ENCODE measurements around the gene HMG20A. TPM values are rescaled to one million over a fixed set of nuclear protein-coding genes. Genes with fewer than 3 reads are reported as not detected.

HMG20A gene
- polyA plus RNA-seq, 1 donor from 2014 or later: 52.2 TPM

- Histone ChIP-seq H3K4me2 (ENCODE audit: low read length) (no peak overlapping the region), H3K27ac (ENCODE audit: low read length) (no peak overlapping the region), H3K9ac (ENCODE audit: low read length) (no peak overlapping the region), H3K4me3 (ENCODE audit: low read length) (no peak overlapping the region), H3K9me2 (ENCODE audit: insufficient read depth, low read length) (no peaks in the 10 kb centered on the region), H3F3A (ENCODE audit: insufficient read depth, low read length, poor library complexity, severe bottlenecking) (no peaks in the 10 kb centered on the region), H3K27me3 (ENCODE audit: insufficient read depth, low read depth, low read length) (no peaks in the 10 kb centered on the region), H3K36me3 (ENCODE audit: insufficient read depth, low read length) (no peaks in the 10 kb centered on the region), H2AFZ (ENCODE audit: low read depth, low read length) (no peak overlapping the region), H3K9me3 (ENCODE audit: low read length) (no peaks in the 10 kb centered on the region), H3K79me2 (replicated peaks; ENCODE audit: insufficient read depth, low read length) (no peaks in the 10 kb centered on the region), H4K20me1 (ENCODE audit: insufficient read depth) (no peaks in the 10 kb centered on the region)
- TF ChIP-seq SMC3 (conservative IDR thresholded peaks at IDR 0.05; ENCODE audit: poor library complexity) (no peak), REST (IDR thresholded peaks at IDR 0.05; ENCODE audit: borderline replicate concordance) (no peak), POLR2AphosphoS5 (IDR thresholded peaks at IDR 0.05) (no peak)
Measured at GRCh38 chr15:77506311-77507142, 85.8 kb downstream of the HMG20A start.

- Histone ChIP-seq H3F3A (ENCODE audit: insufficient read depth, low read length, poor library complexity, severe bottlenecking) (no peaks in the 10 kb centered on the region), H3K27ac (ENCODE audit: low read length) (no peak overlapping the region), H4K20me1 (ENCODE audit: insufficient read depth) (no peaks in the 10 kb centered on the region), H3K9me2 (ENCODE audit: insufficient read depth, low read length) (no peaks in the 10 kb centered on the region), H2AFZ (ENCODE audit: low read depth, low read length) (no peak overlapping the region), H3K9me3 (ENCODE audit: low read length) (no peaks in the 10 kb centered on the region), H3K9ac (ENCODE audit: low read length) (no peak overlapping the region), H3K36me3 (ENCODE audit: insufficient read depth, low read length) (no peaks in the 10 kb centered on the region), H3K27me3 (ENCODE audit: insufficient read depth, low read depth, low read length) (no peaks in the 10 kb centered on the region), H3K79me2 (replicated peaks; ENCODE audit: insufficient read depth, low read length) (no peaks in the 10 kb centered on the region), H3K4me3 (ENCODE audit: low read length) (no peak overlapping the region), H3K4me2 (ENCODE audit: low read length) (no peak overlapping the region)
- TF ChIP-seq SMC3 (conservative IDR thresholded peaks at IDR 0.05; ENCODE audit: poor library complexity) (no peak), MXI1 (conservative IDR thresholded peaks at IDR 0.05; ENCODE audit: poor library complexity, severe bottlenecking) (no peak), CTCF (IDR thresholded peaks at IDR 0.05; ENCODE audit: poor library complexity, severe bottlenecking) (no peak), RAD21 (conservative IDR thresholded peaks at IDR 0.05) (no peak), EZH2 (IDR thresholded peaks at IDR 0.05; ENCODE audit: borderline replicate concordance, insufficient read depth, low read length, poor library complexity, severe bottlenecking) (no peak), TAF1 (IDR thresholded peaks at IDR 0.05; ENCODE audit: low read depth) (no peak), POLR2AphosphoS5 (IDR thresholded peaks at IDR 0.05) (no peak), EP300 (conservative IDR thresholded peaks at IDR 0.05; ENCODE audit: poor library complexity, severe bottlenecking) (no peak), REST (IDR thresholded peaks at IDR 0.05; ENCODE audit: borderline replicate concordance) (no peak)
Measured at GRCh38 chr15:77507143-77507897, 86.6 kb downstream of the HMG20A start.
